GM23338 (cell line): Measurements from ENCODE around the gene OR5C1. TPM values are rescaled to one million over a fixed set of nuclear protein-coding genes. Genes with fewer than 3 reads are reported as not detected.
A peak's percentile ranks its signal among the peaks of the same experiment; 100 is the strongest.

Experiments
- ATAC-seq: fragments of 200-7000 bp; cut with Tn5 transposase; 3 replicates; pipeline ENCODE4 v1.9.1; 2020
- DNase-seq: peaks from one replicate; pipeline ENCODE4 v3.0.0-alpha.2; 2015; ENCODE audit warnings: low spot score
- H2AFZ ChIP-seq: fragments of 200-600 bp; sonication (generic); 2 replicates; pipeline ENCODE4 v1.8.0; 2016; ENCODE audit warnings: antibody characterized with exemption, mild to moderate bottlenecking, moderate library complexity
- H3F3A ChIP-seq: fragments of 200-600 bp; sonication (generic); replicated peaks from 2 replicates; pipeline ENCODE4 v1.8.0; 2017; ENCODE audit warnings: antibody characterized with exemption, mixed run types, low read depth
- H3K27ac ChIP-seq: fragments of 200-600 bp; sonication (generic); 2 replicates; pipeline ENCODE4 v1.6.1; 2016; ENCODE audit warnings: low read depth
- H3K27me3 ChIP-seq: fragments of 200-600 bp; sonication (generic); 2 replicates; pipeline ENCODE4 v1.8.0; 2016; ENCODE audit warnings: mild to moderate bottlenecking, mixed run types, moderate library complexity; ENCODE audit not compliant: insufficient read depth
- H3K36me3 ChIP-seq: fragments of 200-600 bp; sonication (generic); 2 replicates; pipeline ENCODE4 v1.8.0; 2016; ENCODE audit warnings: mild to moderate bottlenecking; ENCODE audit not compliant: insufficient read depth
- H3K4me1 ChIP-seq: fragments of 200-600 bp; sonication (generic); 2 replicates; pipeline ENCODE4 v1.8.0; 2016; ENCODE audit warnings: mild to moderate bottlenecking, moderate library complexity; ENCODE audit not compliant: insufficient read depth
- H3K4me2 ChIP-seq: fragments of 200-600 bp; sonication (generic); 2 replicates; pipeline ENCODE4 v1.7.1; 2017; ENCODE audit warnings: mixed run types
- H3K4me3 ChIP-seq: fragments of 200-600 bp; sonication (generic); 2 replicates; pipeline ENCODE4 v1.6.1; 2016; ENCODE audit warnings: mixed run types
- H3K79me2 ChIP-seq: fragments of 200-600 bp; sonication (generic); replicated peaks from 2 replicates; pipeline ENCODE4 v1.8.0; 2017; ENCODE audit warnings: mild to moderate bottlenecking; ENCODE audit not compliant: insufficient read depth
- H3K9me2 ChIP-seq: fragments of 200-600 bp; sonication (generic); 2 replicates; pipeline ENCODE4 v1.8.0; 2017; ENCODE audit not compliant: insufficient read depth
- H4K20me1 ChIP-seq: fragments of 200-600 bp; sonication (generic); replicated peaks from 2 replicates; pipeline ENCODE4 v1.8.0; 2017; ENCODE audit warnings: mild to moderate bottlenecking; ENCODE audit not compliant: insufficient read depth
- H3K27ac Mint-ChIP-seq: 2 replicates; pipeline ENCODE4 v1.8.0; 2020; ENCODE audit warnings: inconsistent platforms, mild to moderate bottlenecking, moderate library complexity, mixed read lengths
- H3K27me3 Mint-ChIP-seq: 3 replicates; pipeline ENCODE4 v1.8.0; 2022; ENCODE audit warnings: low read depth, mild to moderate bottlenecking, moderate library complexity, mixed read lengths, inconsistent platforms; ENCODE audit not compliant: insufficient read depth, poor library complexity
- H3K36me3 Mint-ChIP-seq: 3 replicates; pipeline ENCODE4 v1.8.0; 2021; ENCODE audit warnings: low read depth, mild to moderate bottlenecking, inconsistent platforms, moderate library complexity, mixed read lengths
- H3K4me1 Mint-ChIP-seq: 3 replicates; pipeline ENCODE4 v1.8.0; 2020; ENCODE audit warnings: mild to moderate bottlenecking, inconsistent platforms, mixed read lengths
- H3K4me3 Mint-ChIP-seq: 3 replicates; pipeline ENCODE4 v1.8.0; 2021; ENCODE audit warnings: moderate library complexity, mild to moderate bottlenecking, inconsistent platforms, mixed read lengths
- H3K9me3 Mint-ChIP-seq: 3 replicates; pipeline ENCODE4 v1.8.0; 2020; ENCODE audit warnings: moderate library complexity, mild to moderate bottlenecking, inconsistent platforms, mixed read lengths
- CTCF ChIP-seq, 2 experiments: fragments of 200-600 bp in 1 of 2; sonication (generic) in 1 of 2; conservative IDR thresholded peaks; 2 replicates each; pipeline versions ENCODE4 v1.5.1 to v1.6.1; 2016 to 2017; ENCODE audit warnings: antibody characterized with exemption in 2 of 2, low read depth in 2 of 2, mild to moderate bottlenecking in 2 of 2, moderate library complexity in 1 of 2
- ZNF114 ChIP-seq: fragments of 250-450 bp; sonication (Bioruptor Pico); IDR thresholded peaks from 2 replicates; pipeline ENCODE4 v1.5.0; 2020; ENCODE audit warnings: mild to moderate bottlenecking, moderate library complexity
- ZNF462 ChIP-seq: fragments of 250-450 bp; sonication (Bioruptor Pico); IDR thresholded peaks from 2 replicates; pipeline ENCODE4 v1.5.0; 2020; ENCODE audit warnings: mild to moderate bottlenecking, moderate library complexity
- polyA plus RNA-seq: library from polyadenylated mRNA; unstranded; fragments of >200 nt; fragmentation: Nextera tagmentation; extraction: Ambion mirVana; gene quantifications from 2 replicates; pipeline ENCODE4 v1.2.1, GENCODE V29; 2016
- total RNA-seq: library from RNA; depleted of rRNA; stranded (reverse); fragments of >200 nt; shearing (Covaris generic); gene quantifications from 2 replicates; pipeline ENCODE4 v1.2.3, GENCODE V29; 2014

The OR5C1 gene
- total and polyA plus RNA-seq, 2 experiments from 2014 or later = not detected

- DNase-seq = peak; percentile 50
- TF ChIP-seq ZNF114 (CRISPR knock-in tag) (no peak), CTCF (conservative IDR thresholded peaks at IDR 0.05; ENCODE audit: low read depth in 2 of 2) (peak; percentile 21 to 63; a peak in 2 of 4 replicates), ZNF462 (CRISPR knock-in tag) (no peak)
- Histone ChIP-seq H3K4me2 (no peak overlapping the region), H3K27me3 (no peaks in the 10 kb centered on the region), H3K4me3 (no peak overlapping the region), H3K36me3 (no peaks in the 10 kb centered on the region), H3K9me2 (no peaks in the 10 kb centered on the region), H2AFZ (peak overlapping the region; percentile 90; the same call in 1 of the 2 replicates), H4K20me1 (no peaks in the 10 kb centered on the region), H3K4me1 (no peaks in the 10 kb centered on the region), H3K27ac (no peak overlapping the region), H3F3A (no peaks in the 10 kb centered on the region; the same call in 1 of the 2 replicates), H3K79me2 (no peaks in the 10 kb centered on the region)
- peaks cover 3% of the 10 kb centered on the region for H3K27me3 Mint-ChIP-seq
- peaks cover 10% of the 10 kb centered on the region; the same call in 2 of the 3 replicates for H3K9me3 Mint-ChIP-seq
- H3K4me3 Mint-ChIP-seq = no peak overlapping the region
- no peaks in the 10 kb centered on the region for H3K36me3 Mint-ChIP-seq
- peaks cover 10% of the 10 kb centered on the region; the same call in 2 of the 3 replicates for H3K4me1 Mint-ChIP-seq
- H3K27ac Mint-ChIP-seq = no peak overlapping the region
- ATAC-seq = peak; percentile 91
Observed at GRCh38 chr9:122835313-122835731, 46.6 kb downstream of the OR5C1 start.
